Activated naive CD8-positive, alpha-beta T cell treated with anti-CD3 and anti-CD28 coated beads, Interleukin-2, amount 10 ng/mL, durations not matched to agents 7 days and 5 days (primary cell): ENCODE measurements around the gene PSMD5. TPM values are rescaled to one million over a fixed set of nuclear protein-coding genes. Genes with fewer than 3 reads are reported as not detected.

ENCODE experiments used
- ATAC-seq: fragments of 150-1000 bp; cut with Tn5 transposase; one replicate; pipeline ENCODE4 v1.10.0; 2021; ENCODE audit warnings: low read depth, moderate library complexity
- POLR2A ChIA-PET: fragments of 350-600 bp; sonication (Branson Sonifier 250); formaldehyde crosslinking; loops from one replicate; lab custom pipeline; 2021; ENCODE audit warnings: antibody characterized with exemption; lab: Charles Lee
- DNase-seq: peaks from one replicate; pipeline ENCODE4 v3.0.0; 2021
- H3K27ac Mint-ChIP-seq: one replicate; pipeline ENCODE4 v1.8.0; 2022; ENCODE audit warnings: mild to moderate bottlenecking, mixed read lengths
- H3K27me3 Mint-ChIP-seq: one replicate; pipeline ENCODE4 v1.8.0; 2022; ENCODE audit warnings: mild to moderate bottlenecking, moderate library complexity, mixed read lengths
- H3K36me3 Mint-ChIP-seq: one replicate; pipeline ENCODE4 v1.8.0; 2021; ENCODE audit warnings: mild to moderate bottlenecking, mixed read lengths
- H3K4me1 Mint-ChIP-seq: one replicate; pipeline ENCODE4 v1.8.0; 2021; ENCODE audit warnings: mixed read lengths
- H3K4me3 Mint-ChIP-seq: one replicate; pipeline ENCODE4 v1.8.0; 2022; ENCODE audit warnings: mild to moderate bottlenecking, moderate library complexity, mixed read lengths
- H3K9me3 Mint-ChIP-seq: one replicate; pipeline ENCODE4 v1.8.0; 2021; ENCODE audit warnings: mixed read lengths
- total RNA-seq, 2 experiments: library from RNA; stranded (reverse); gene quantifications; one replicate each; pipeline ENCODE4 v1.2.3, GENCODE V29; 2021

The PSMD5 gene
- total RNA-seq, 2 experiments from 2014 or later = 42.6 to 57.4 TPM

- ATAC-seq (no peak), DNase-seq (no peak)
- H3K36me3 Mint-ChIP-seq = peaks cover 5% of the 10 kb centered on the region
- H3K27me3 Mint-ChIP-seq = no peaks in the 10 kb centered on the region
- POLR2A ChIA-PET = interaction anchor here (0.8 to 2.6 kb wide), 10 partner anchors 8 to 53 kb away, joined by 3 to 21 read pairs (median 5); no protein-coding TSS in a partner anchor
- peak overlapping the region; percentile 43 for H3K4me3 Mint-ChIP-seq
- H3K9me3 Mint-ChIP-seq = no peaks in the 10 kb centered on the region
- peak overlapping the region; percentile 64 for H3K27ac Mint-ChIP-seq
- peaks cover 59% of the 10 kb centered on the region for H3K4me1 Mint-ChIP-seq
Measured at GRCh38 chr9:120882935-120883607, 40.3 kb upstream of the PSMD5 start.

GRCh38 chr9:120879446-120879845, 36.7 kb upstream of the PSMD5 start:
- POLR2A ChIA-PET = interaction anchor here (0.7 to 9.9 kb wide), 9 partner anchors 11 to 87 kb away, joined by 3 to 210 read pairs (median 36); partner anchors contain the start of genes FBXW2 and TRAF1
- no peak for ATAC-seq
- Mint-ChIP-seq H3K9me3 (no peaks in the 10 kb centered on the region), H3K4me3 (peak overlapping the region; percentile 97), H3K36me3 (peaks cover 22% of the 10 kb centered on the region), H3K27me3 (no peaks in the 10 kb centered on the region), H3K27ac (peak overlapping the region; percentile 100), H3K4me1 (peaks cover 69% of the 10 kb centered on the region)
- DNase-seq = no peak

GRCh38 chr9:120878188-120879130, 35.7 kb upstream of the PSMD5 start:
- ATAC-seq = peak; percentile 9
- peak; percentile 64 for DNase-seq
- Mint-ChIP-seq H3K27me3 (no peaks in the 10 kb centered on the region), H3K4me3 (peak overlapping the region; percentile 97), H3K36me3 (peaks cover 31% of the 10 kb centered on the region), H3K27ac (peak overlapping the region; percentile 100), H3K4me1 (peaks cover 71% of the 10 kb centered on the region), H3K9me3 (no peaks in the 10 kb centered on the region)
- POLR2A ChIA-PET = interaction anchor here (0.7 to 9.9 kb wide), 14 partner anchors 10 to 86 kb away, joined by 3 to 210 read pairs (median 8); partner anchors contain the start of genes FBXW2, PSMD5 and TRAF1

- no peaks in the 10 kb centered on the region for H3K27me3 Mint-ChIP-seq
- H3K27ac Mint-ChIP-seq = peak overlapping the region; percentile 100
- peaks cover 40% of the 10 kb centered on the region for H3K36me3 Mint-ChIP-seq
- peak overlapping the region; percentile 97 for H3K4me3 Mint-ChIP-seq
- peaks cover 74% of the 10 kb centered on the region for H3K4me1 Mint-ChIP-seq
- POLR2A ChIA-PET = interaction anchor here (0.5 to 9.9 kb wide), 17 partner anchors 9 to 253 kb away, joined by 3 to 210 read pairs (median 5); partner anchors contain the start of genes CNTRL, PSMD5 and TRAF1
- ATAC-seq (peak; percentile 35), DNase-seq (peak; percentile 83)
- H3K9me3 Mint-ChIP-seq = no peaks in the 10 kb centered on the region
Measured at GRCh38 chr9:120877276-120878034, 34.7 kb upstream of the PSMD5 start.

- Mint-ChIP-seq H3K9me3 (no peaks in the 10 kb centered on the region), H3K4me1 (peaks cover 75% of the 10 kb centered on the region), H3K36me3 (peaks cover 46% of the 10 kb centered on the region), H3K27ac (peak within 1 kb of the TSS; percentile 100), H3K27me3 (no peaks in the 10 kb centered on the region), H3K4me3 (peak within 1 kb of the TSS; percentile 97)
- ATAC-seq (peak; percentile 23), DNase-seq (peak; percentile 79)
- POLR2A ChIA-PET = interaction anchor here (0.7 to 9.9 kb wide), 16 partner anchors 9 to 60 kb away, joined by 3 to 210 read pairs (median 7); partner anchors contain the start of genes PSMD5 and TRAF1
Measured at GRCh38 chr9:120876842-120877240, 34.1 kb upstream of the PSMD5 start, which contains the start of gene PHF19. PHF19 (minus strand) TSS chr9:120877188; CDS start chr9:120874741, 2,447 bp downstream.

- no peaks in the 10 kb centered on the region for H3K9me3 Mint-ChIP-seq
- H3K27ac Mint-ChIP-seq = peak overlapping the region; percentile 89
- peaks cover 72% of the 10 kb centered on the region for H3K4me1 Mint-ChIP-seq
- POLR2A ChIA-PET = interaction anchor here (0.9 to 9.9 kb wide), 21 partner anchors 8 to 198 kb away, joined by 3 to 210 read pairs (median 5); partner anchors contain the start of genes CNTRL, PSMD5 and TRAF1
- peak; percentile 91 for DNase-seq
- peak overlapping the region; percentile 91 for H3K4me3 Mint-ChIP-seq
- peak; percentile 58 for ATAC-seq
- no peaks in the 10 kb centered on the region for H3K27me3 Mint-ChIP-seq
- H3K36me3 Mint-ChIP-seq = peaks cover 49% of the 10 kb centered on the region
Measured at GRCh38 chr9:120875954-120876841, 33.5 kb upstream of the PSMD5 start.

GRCh38 chr9:120875643-120875953, 32.9 kb upstream of the PSMD5 start:
- ATAC-seq = no peak
- no peak for DNase-seq
- POLR2A ChIA-PET = interaction anchor here (0.7 to 9.9 kb wide), 14 partner anchors 8 to 199 kb away, joined by 3 to 210 read pairs (median 5); partner anchors contain the start of genes CNTRL and TRAF1
- no peaks in the 10 kb centered on the region for H3K27me3 Mint-ChIP-seq
- H3K27ac Mint-ChIP-seq = peak overlapping the region; percentile 89
- H3K4me3 Mint-ChIP-seq = peak overlapping the region; percentile 91
- peaks cover 54% of the 10 kb centered on the region for H3K36me3 Mint-ChIP-seq
- peaks cover 74% of the 10 kb centered on the region for H3K4me1 Mint-ChIP-seq
- H3K9me3 Mint-ChIP-seq = no peaks in the 10 kb centered on the region

GRCh38 chr9:120875195-120875565, 32.5 kb upstream of the PSMD5 start:
- no peaks in the 10 kb centered on the region for H3K27me3 Mint-ChIP-seq
- peak overlapping the region; percentile 89 for H3K27ac Mint-ChIP-seq
- ATAC-seq = no peak
- H3K4me3 Mint-ChIP-seq = peak overlapping the region; percentile 91
- H3K9me3 Mint-ChIP-seq = no peaks in the 10 kb centered on the region
- peaks cover 75% of the 10 kb centered on the region for H3K4me1 Mint-ChIP-seq
- DNase-seq = no peak
- POLR2A ChIA-PET = interaction anchor here (0.6 to 9.9 kb wide), 13 partner anchors 8 to 199 kb away, joined by 3 to 210 read pairs (median 5); partner anchors contain the start of genes CNTRL and TRAF1
- H3K36me3 Mint-ChIP-seq = peaks cover 57% of the 10 kb centered on the region

GRCh38 chr9:120874226-120875194, 31.8 kb upstream of the PSMD5 start:
- Mint-ChIP-seq H3K4me1 (peaks cover 75% of the 10 kb centered on the region), H3K36me3 (peaks cover 62% of the 10 kb centered on the region), H3K27me3 (no peaks in the 10 kb centered on the region), H3K9me3 (no peaks in the 10 kb centered on the region), H3K27ac (peak overlapping the region; percentile 89), H3K4me3 (peak overlapping the region; percentile 91)
- POLR2A ChIA-PET = interaction anchor here (0.6 to 9.9 kb wide), 18 partner anchors 9 to 200 kb away, joined by 3 to 210 read pairs (median 5); partner anchors contain the start of genes CNTRL, FBXW2 and TRAF1
- no peak for DNase-seq
- no peak for ATAC-seq

GRCh38 chr9:120873512-120873911, 30.8 kb upstream of the PSMD5 start:
- no peaks in the 10 kb centered on the region for H3K27me3 Mint-ChIP-seq
- no peaks in the 10 kb centered on the region for H3K9me3 Mint-ChIP-seq
- DNase-seq (no peak), ATAC-seq (no peak)
- H3K4me1 Mint-ChIP-seq = peaks cover 70% of the 10 kb centered on the region
- POLR2A ChIA-PET = interaction anchor here (0.9 to 9.9 kb wide), 11 partner anchors 10 to 80 kb away, joined by 3 to 210 read pairs (median 5); partner anchors contain the start of genes FBXW2 and TRAF1
- peaks cover 66% of the 10 kb centered on the region for H3K36me3 Mint-ChIP-seq
- H3K4me3 Mint-ChIP-seq = peak overlapping the region; percentile 91
- peak overlapping the region; percentile 89 for H3K27ac Mint-ChIP-seq
